GM12865 (cell line): ENCODE data around the gene ZBTB40.

Source experiments
- DNase-seq: peaks from one replicate; pipeline ENCODE4 v3.0.0; 2010; ENCODE audit warnings: low read depth
- H3K4me3 ChIP-seq: 2 replicates; pipeline ENCODE4 v1.5.1; 2011; ENCODE audit warnings: mild to moderate bottlenecking, low read depth, low read length, control low read depth
- CTCF ChIP-seq: IDR thresholded peaks from 2 replicates; pipeline ENCODE4 v1.5.1; 2011; ENCODE audit warnings: low read length, control low read depth, low read depth, inconsistent platforms; ENCODE audit not compliant: insufficient read depth; ENCODE audit errors: missing control alignments

ZBTB40 gene

DNA sequence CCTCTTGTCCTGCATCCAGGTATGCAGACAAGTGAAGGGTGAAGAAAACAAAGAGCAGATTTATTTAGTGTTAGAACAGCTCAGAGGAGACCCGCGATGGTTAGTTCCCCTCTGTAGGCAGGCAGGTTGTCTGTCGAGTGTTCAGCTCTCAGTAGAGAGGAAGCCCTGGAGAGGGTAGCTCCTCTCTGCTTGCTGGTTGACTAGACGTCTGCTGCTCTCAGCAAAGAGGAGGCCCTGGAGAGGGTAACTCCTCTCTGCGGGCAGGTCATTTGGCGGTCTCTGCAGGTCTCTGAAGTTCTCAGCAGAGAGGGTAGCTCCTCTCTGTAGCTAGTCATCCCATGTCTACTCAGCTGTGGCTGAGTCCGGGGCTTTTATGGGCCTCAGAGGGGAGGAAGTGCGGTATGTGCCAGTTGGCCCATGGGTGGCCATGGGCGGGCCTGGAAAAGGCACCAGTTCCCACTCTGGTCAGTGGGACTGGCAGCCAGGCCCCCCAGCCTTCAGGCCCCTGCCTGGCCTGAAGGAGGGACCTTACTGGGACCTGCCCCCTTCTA is 13.4 kb downstream of the ZBTB40 start:
- no peak for TF ChIP-seq CTCF
- DNase-seq, result no peak
- no peak overlapping the region for H3K4me3 ChIP-seq

DNA sequence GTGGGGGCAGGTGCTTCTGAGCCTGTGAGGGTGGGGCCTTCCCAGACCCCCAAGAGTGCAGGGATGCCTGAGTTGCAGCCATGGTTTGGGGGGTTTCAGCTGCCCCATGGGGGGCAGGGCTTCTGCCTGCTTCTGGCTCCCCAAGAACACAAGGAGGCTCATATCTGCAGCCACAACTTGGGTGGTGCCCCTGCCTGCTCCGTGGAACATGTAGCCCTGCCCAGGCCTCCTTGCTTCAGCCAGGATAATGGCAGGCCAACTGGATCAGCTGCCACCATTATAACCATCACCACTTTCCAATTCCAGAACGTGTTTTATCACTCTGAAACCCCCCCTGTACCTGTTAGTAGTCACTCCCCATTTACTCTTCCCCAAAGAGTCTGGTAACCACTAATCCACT is 14.0 kb downstream of the ZBTB40 start:
- no peak for DNase-seq
- no peak overlapping the region for H3K4me3 ChIP-seq
- no peak for TF ChIP-seq CTCF

GRCh38 chr1:22470227-22470626 is 18.6 kb downstream of the ZBTB40 start:
- no peak for TF ChIP-seq CTCF
- no peak overlapping the region for H3K4me3 ChIP-seq
- no peak for DNase-seq

- no peak for DNase-seq
- TF ChIP-seq CTCF, result no peak
- H3K4me3 ChIP-seq, result no peak overlapping the region
Measured at GRCh38 chr1:22471078-22471477, 19.4 kb downstream of the ZBTB40 start.

GRCh38 chr1:22471610-22472009 is 20.0 kb downstream of the ZBTB40 start:
- DNase-seq, result no peak
- no peak for TF ChIP-seq CTCF
- H3K4me3 ChIP-seq, result no peak overlapping the region

DNA sequence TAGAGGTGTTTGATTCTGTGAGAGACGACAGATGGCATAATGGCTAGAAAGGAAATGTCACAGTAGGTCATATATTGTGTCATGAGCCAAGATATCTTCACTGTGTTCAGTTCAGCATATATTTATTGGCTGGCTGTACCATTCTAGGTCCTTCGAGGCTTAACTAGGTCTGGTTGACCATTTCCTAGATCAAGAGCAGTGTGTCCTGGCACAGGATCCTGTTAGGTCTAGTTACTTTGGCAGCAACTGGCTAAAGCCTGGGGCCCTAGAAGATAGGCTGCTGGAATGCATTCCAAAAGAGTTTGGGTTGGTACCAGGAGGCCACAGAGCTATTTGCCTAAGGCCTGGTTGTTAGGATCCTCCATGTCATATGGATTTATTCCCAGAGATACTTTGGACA is 20.9 kb downstream of the ZBTB40 start:
- DNase-seq, result no peak
- no peak overlapping the region for H3K4me3 ChIP-seq
- no peak for TF ChIP-seq CTCF

DNA sequence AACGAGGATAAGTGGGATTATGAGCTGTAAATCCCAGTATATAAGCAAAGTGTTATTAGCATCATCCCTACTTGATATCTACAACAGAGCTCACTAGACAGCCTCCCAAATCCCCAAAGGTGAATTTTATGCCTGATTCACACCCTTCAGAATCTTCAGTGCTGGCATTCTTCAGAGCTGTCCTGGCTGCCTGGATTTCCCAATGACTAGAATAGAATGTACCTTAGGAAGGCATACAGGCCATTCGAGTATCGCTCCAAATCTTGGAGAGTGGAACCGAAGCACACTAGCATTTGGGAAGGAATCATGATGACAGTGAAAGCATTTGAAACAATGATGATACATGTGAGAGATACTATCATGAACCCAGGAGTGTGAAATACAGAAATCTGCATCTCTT is 22.3 kb downstream of the ZBTB40 start:
- no peak for DNase-seq
- H3K4me3 ChIP-seq, result no peak overlapping the region
- TF ChIP-seq CTCF, result no peak
